GM12874 (cell line): ENCODE results near the gene DYRK1B.

Experiments used
- TF ChIP-seq, protein P1 (sequence below): IDR thresholded peaks from 2 replicates; pipeline ENCODE4 v1.5.1; 2011; ENCODE audit warnings: low read depth, mild to moderate bottlenecking, control low read depth, low read length, moderate library complexity; ENCODE audit not compliant: insufficient read depth

DYRK1B gene

GRCh38 chr19:39828654-39829032 lies 5.3 kb downstream of the DYRK1B start:
- TF ChIP-seq, protein P1, sequence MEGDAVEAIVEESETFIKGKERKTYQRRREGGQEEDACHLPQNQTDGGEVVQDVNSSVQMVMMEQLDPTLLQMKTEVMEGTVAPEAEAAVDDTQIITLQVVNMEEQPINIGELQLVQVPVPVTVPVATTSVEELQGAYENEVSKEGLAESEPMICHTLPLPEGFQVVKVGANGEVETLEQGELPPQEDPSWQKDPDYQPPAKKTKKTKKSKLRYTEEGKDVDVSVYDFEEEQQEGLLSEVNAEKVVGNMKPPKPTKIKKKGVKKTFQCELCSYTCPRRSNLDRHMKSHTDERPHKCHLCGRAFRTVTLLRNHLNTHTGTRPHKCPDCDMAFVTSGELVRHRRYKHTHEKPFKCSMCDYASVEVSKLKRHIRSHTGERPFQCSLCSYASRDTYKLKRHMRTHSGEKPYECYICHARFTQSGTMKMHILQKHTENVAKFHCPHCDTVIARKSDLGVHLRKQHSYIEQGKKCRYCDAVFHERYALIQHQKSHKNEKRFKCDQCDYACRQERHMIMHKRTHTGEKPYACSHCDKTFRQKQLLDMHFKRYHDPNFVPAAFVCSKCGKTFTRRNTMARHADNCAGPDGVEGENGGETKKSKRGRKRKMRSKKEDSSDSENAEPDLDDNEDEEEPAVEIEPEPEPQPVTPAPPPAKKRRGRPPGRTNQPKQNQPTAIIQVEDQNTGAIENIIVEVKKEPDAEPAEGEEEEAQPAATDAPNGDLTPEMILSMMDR: no peak

DNA sequence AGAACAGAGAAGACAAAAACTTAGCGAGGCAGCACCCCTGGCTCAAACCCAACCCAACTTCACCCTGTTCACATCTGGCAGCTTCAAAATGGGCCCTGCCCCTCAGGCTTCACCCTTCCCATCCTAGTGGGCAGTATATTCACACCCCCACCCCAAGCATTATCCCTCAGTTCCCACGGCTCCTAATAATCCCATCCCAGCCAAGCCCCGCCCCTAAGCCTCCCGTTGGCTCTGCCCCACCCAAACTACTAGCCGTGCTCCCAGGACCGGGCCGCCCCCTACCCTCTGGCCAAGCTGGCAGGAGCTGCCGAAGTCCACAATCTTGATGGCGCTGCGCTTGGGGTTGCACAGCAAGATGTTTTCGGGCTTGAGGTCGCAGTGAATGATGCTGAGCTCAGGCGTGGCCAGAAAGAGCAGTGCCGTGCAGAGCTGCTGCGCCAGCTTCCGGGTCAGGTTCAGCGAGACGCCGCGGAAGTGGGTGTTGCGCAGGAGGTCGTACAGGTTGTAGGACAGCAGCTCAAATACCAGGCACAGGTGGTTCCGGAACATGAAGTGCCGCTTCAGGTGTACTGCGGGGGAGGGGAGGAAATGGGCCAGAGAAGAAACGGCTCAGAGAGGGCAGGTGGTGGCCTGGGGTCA lies 5.8 kb downstream of the DYRK1B start:
- TF ChIP-seq, protein P1: no peak

GRCh38 chr19:39827216-39827615 lies 6.7 kb downstream of the DYRK1B start:
- TF ChIP-seq, protein P1: no peak

- TF ChIP-seq, protein P1: no peak
These were observed 7.5 kb downstream of the DYRK1B start for GRCh38 chr19:39826311-39826945.

DNA sequence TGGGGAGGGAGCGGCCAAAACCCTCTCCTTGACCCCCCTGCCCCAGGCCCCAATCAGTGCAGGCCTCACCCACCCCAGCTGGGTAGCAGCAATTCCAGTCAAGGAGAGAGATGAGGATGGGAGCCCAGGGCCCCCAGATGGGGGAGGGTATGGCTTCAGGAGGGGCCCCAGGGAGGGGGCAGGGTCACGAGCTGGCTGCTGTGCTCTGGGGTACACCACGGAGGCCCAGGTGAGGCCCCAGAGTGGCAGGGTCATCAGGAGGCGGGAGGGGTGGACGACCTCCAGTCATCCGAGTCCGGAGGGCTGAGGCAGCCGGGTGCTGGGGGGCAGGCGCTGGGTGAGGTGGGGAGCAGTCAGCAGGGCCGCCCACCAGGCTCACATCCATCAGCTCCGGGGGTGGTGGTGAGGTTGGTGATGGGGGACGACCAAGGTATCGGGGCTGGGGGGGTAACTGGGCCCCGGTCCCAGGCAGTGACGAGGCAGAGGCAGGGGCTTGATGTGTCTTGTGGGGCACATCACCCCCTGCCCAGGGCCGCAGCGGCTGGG lies 8.4 kb downstream of the DYRK1B start:
- TF ChIP-seq, protein P1: no peak

DNA sequence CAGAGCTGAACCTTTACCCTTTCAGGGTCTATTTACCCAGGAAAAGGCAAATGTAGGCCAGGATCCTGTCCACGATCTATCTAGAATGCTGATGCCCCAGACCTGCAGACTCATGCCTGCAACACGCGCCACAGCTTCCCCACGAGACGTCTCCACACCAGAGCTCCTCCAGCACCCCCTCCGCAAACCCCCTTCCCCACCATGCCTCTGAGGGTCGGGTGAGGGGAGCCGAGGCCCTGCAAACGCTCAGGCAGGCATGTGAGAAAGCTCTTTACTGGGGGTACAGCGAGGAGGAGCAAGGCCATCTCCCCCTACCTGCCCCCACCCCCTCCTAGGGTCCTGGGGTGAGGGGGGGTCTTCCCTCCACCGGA lies 8.9 kb downstream of the DYRK1B start:
- TF ChIP-seq, protein P1: no peak

- TF ChIP-seq, protein P1: no peak
These were observed 9.5 kb downstream of the DYRK1B start for GRCh38 chr19:39824143-39825092.
